HepG2 (cell line): Measurements from ENCODE around the gene TBCD. TPM values are rescaled to one million over a fixed set of nuclear protein-coding genes. Genes with fewer than 3 reads are reported as not detected.

Experiments used
- ELF3 ChIP-seq: IDR thresholded peaks from 2 replicates; pipeline ENCODE4 v1.6.1; 2016; ENCODE audit warnings: missing genetic modification reagents, missing compliant biosample characterization
- KDM6A ChIP-seq: IDR thresholded peaks from 2 replicates; pipeline ENCODE4 v1.6.1; 2016; ENCODE audit warnings: low read depth
- KLF15 ChIP-seq: sonication (generic); formaldehyde crosslinking; IDR thresholded peaks from 2 replicates; pipeline ENCODE4 v1.8.1; 2023; ENCODE audit warnings: borderline replicate concordance, mild to moderate bottlenecking, inconsistent platforms, missing genetic modification reagents, mixed read lengths
- NFE2L1 ChIP-seq: sonication (generic); formaldehyde crosslinking; IDR thresholded peaks from 2 replicates; pipeline ENCODE4 v1.4.0; 2020; ENCODE audit warnings: missing genetic modification reagents, mild to moderate bottlenecking, borderline replicate concordance
- PHF8 ChIP-seq: sonication (generic); formaldehyde crosslinking; IDR thresholded peaks from 2 replicates; pipeline ENCODE4 v1.5.0; 2020; ENCODE audit warnings: missing genetic modification reagents
- TAF15 ChIP-seq: fragments of 200-400 bp; formaldehyde crosslinking; IDR thresholded peaks from one replicate; pipeline ENCODE4 v1.6.1; 2018; ENCODE audit warnings: mild to moderate bottlenecking, low read depth, low read length; ENCODE audit not compliant: poor library complexity, severe bottlenecking
- TIGD3 ChIP-seq: sonication (generic); formaldehyde crosslinking; IDR thresholded peaks from 2 replicates; pipeline ENCODE4 v1.5.1; 2020; ENCODE audit warnings: mild to moderate bottlenecking, missing genetic modification reagents, borderline replicate concordance
- ZNF264 ChIP-seq: sonication (generic); formaldehyde crosslinking; IDR thresholded peaks from 2 replicates; pipeline ENCODE4 v1.4.0; 2020; ENCODE audit warnings: missing genetic modification reagents
- ZNF556 ChIP-seq: sonication (generic); formaldehyde crosslinking; IDR thresholded peaks from 2 replicates; pipeline ENCODE4 v1.4.0; 2020; ENCODE audit warnings: mild to moderate bottlenecking, missing genetic modification reagents, borderline replicate concordance
- ZNF639 ChIP-seq: conservative IDR thresholded peaks from 2 replicates; pipeline ENCODE4 v1.6.1; 2018; ENCODE audit warnings: missing genetic modification reagents
- polyA plus RNA-seq, 8 experiments: library from polyadenylated mRNA; depleted of rRNA in 3 of 8; stranded (reverse) in 7 of 8; unstranded in 1 of 8; fragments of >200 nt; fragmentation: Illumina TruSeq in 4 of 8; extraction: Trizol in 4 of 8; gene quantifications; 2 replicates each; pipeline versions ENCODE4 v1.2.1 to v1.2.3, GENCODE V29; 2011 to 2016; ENCODE audit warnings: low read depth in 4 of 8, missing spikeins in 1 of 8, mixed read lengths in 1 of 8; ENCODE audit not compliant: insufficient read depth in 1 of 8
- total RNA-seq, 5 experiments: library from RNA; depleted of rRNA; stranded (reverse); fragments of >200 nt; fragmentation: Illumina TruSeq; extraction: Trizol; gene quantifications; 2 replicates each; pipeline ENCODE4 v1.2.3, GENCODE V29; 2016; ENCODE audit warnings: low read depth in 1 of 5
- TF ChIP-seq, protein P1 (sequence below): sonication (generic); formaldehyde crosslinking; IDR thresholded peaks from 2 replicates; pipeline ENCODE4 v1.4.0; 2020; ENCODE audit warnings: missing genetic modification reagents
- TF ChIP-seq, protein P2 (sequence below): IDR thresholded peaks from 2 replicates; pipeline ENCODE4 v1.6.1; 2016; ENCODE audit warnings: control low read depth
- TF ChIP-seq, protein P3 (sequence below): sonication (generic); formaldehyde crosslinking; IDR thresholded peaks from 2 replicates; pipeline ENCODE4 v1.4.0; 2020; ENCODE audit warnings: missing genetic modification reagents
- TF ChIP-seq, protein P4 (sequence below): sonication (generic); formaldehyde crosslinking; IDR thresholded peaks from 2 replicates; pipeline ENCODE4 v1.5.0; 2020; ENCODE audit warnings: missing genetic modification reagents

Gene TBCD
- total and polyA plus RNA-seq, 2 of the 13 experiments (the other 11 are each of a cell fraction or from before 2014, with no cell fraction given): 33.9 to 54.8 TPM

- TF ChIP-seq, protein P1, sequence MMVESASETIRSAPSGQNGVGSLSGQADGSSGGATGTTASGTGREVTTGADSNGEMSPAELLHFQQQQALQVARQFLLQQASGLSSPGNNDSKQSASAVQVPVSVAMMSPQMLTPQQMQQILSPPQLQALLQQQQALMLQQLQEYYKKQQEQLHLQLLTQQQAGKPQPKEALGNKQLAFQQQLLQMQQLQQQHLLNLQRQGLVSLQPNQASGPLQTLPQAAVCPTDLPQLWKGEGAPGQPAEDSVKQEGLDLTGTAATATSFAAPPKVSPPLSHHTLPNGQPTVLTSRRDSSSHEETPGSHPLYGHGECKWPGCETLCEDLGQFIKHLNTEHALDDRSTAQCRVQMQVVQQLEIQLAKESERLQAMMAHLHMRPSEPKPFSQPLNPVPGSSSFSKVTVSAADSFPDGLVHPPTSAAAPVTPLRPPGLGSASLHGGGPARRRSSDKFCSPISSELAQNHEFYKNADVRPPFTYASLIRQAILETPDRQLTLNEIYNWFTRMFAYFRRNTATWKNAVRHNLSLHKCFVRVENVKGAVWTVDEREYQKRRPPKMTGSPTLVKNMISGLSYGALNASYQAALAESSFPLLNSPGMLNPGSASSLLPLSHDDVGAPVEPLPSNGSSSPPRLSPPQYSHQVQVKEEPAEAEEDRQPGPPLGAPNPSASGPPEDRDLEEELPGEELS (CRISPR knock-in tag): peak; percentile 90
- TF ChIP-seq KLF15 (CRISPR knock-in tag): peak; percentile 99
- TF ChIP-seq KDM6A: peak; percentile 91
- peak; percentile 83; the same call in 1 of the 2 replicates for TF ChIP-seq NFE2L1 (CRISPR knock-in tag)
- TF ChIP-seq ZNF639 (CRISPR knock-in tag): peak; percentile 95
- TF ChIP-seq ELF3 (CRISPR knock-in tag): peak; percentile 99
- TF ChIP-seq TAF15: no peak
- TF ChIP-seq, protein P2, sequence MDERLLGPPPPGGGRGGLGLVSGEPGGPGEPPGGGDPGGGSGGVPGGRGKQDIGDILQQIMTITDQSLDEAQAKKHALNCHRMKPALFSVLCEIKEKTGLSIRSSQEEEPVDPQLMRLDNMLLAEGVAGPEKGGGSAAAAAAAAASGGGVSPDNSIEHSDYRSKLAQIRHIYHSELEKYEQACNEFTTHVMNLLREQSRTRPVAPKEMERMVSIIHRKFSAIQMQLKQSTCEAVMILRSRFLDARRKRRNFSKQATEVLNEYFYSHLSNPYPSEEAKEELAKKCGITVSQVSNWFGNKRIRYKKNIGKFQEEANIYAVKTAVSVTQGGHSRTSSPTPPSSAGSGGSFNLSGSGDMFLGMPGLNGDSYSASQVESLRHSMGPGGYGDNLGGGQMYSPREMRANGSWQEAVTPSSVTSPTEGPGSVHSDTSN (CRISPR knock-in tag): peak; percentile 60
- TF ChIP-seq PHF8: peak; percentile 90
- TF ChIP-seq ZNF556 (CRISPR knock-in tag): peak; percentile 99
- TF ChIP-seq, protein P3, sequence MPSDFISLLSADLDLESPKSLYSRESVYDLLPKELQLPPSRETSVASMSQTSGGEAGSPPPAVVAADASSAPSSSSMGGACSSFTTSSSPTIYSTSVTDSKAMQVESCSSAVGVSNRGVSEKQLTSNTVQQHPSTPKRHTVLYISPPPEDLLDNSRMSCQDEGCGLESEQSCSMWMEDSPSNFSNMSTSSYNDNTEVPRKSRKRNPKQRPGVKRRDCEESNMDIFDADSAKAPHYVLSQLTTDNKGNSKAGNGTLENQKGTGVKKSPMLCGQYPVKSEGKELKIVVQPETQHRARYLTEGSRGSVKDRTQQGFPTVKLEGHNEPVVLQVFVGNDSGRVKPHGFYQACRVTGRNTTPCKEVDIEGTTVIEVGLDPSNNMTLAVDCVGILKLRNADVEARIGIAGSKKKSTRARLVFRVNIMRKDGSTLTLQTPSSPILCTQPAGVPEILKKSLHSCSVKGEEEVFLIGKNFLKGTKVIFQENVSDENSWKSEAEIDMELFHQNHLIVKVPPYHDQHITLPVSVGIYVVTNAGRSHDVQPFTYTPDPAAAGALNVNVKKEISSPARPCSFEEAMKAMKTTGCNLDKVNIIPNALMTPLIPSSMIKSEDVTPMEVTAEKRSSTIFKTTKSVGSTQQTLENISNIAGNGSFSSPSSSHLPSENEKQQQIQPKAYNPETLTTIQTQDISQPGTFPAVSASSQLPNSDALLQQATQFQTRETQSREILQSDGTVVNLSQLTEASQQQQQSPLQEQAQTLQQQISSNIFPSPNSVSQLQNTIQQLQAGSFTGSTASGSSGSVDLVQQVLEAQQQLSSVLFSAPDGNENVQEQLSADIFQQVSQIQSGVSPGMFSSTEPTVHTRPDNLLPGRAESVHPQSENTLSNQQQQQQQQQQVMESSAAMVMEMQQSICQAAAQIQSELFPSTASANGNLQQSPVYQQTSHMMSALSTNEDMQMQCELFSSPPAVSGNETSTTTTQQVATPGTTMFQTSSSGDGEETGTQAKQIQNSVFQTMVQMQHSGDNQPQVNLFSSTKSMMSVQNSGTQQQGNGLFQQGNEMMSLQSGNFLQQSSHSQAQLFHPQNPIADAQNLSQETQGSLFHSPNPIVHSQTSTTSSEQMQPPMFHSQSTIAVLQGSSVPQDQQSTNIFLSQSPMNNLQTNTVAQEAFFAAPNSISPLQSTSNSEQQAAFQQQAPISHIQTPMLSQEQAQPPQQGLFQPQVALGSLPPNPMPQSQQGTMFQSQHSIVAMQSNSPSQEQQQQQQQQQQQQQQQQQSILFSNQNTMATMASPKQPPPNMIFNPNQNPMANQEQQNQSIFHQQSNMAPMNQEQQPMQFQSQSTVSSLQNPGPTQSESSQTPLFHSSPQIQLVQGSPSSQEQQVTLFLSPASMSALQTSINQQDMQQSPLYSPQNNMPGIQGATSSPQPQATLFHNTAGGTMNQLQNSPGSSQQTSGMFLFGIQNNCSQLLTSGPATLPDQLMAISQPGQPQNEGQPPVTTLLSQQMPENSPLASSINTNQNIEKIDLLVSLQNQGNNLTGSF (CRISPR knock-in tag): peak; percentile 96
- TF ChIP-seq ZNF264 (CRISPR knock-in tag): peak; percentile 98
- TF ChIP-seq, protein P4, sequence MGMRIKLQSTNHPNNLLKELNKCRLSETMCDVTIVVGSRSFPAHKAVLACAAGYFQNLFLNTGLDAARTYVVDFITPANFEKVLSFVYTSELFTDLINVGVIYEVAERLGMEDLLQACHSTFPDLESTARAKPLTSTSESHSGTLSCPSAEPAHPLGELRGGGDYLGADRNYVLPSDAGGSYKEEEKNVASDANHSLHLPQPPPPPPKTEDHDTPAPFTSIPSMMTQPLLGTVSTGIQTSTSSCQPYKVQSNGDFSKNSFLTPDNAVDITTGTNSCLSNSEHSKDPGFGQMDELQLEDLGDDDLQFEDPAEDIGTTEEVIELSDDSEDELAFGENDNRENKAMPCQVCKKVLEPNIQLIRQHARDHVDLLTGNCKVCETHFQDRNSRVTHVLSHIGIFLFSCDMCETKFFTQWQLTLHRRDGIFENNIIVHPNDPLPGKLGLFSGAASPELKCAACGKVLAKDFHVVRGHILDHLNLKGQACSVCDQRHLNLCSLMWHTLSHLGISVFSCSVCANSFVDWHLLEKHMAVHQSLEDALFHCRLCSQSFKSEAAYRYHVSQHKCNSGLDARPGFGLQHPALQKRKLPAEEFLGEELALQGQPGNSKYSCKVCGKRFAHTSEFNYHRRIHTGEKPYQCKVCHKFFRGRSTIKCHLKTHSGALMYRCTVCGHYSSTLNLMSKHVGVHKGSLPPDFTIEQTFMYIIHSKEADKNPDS: peak; percentile 97
- TF ChIP-seq TIGD3: peak; percentile 99
Observed at GRCh38 chr17:82737967-82738877, 13.6 kb upstream of the TBCD start (continued).
